ENCODE results near the gene VAT1L.

GRCh38 chr16:77897129-77897437 lies 108.7 kb downstream of the VAT1L start:
- TF ChIP-seq, protein P1, sequence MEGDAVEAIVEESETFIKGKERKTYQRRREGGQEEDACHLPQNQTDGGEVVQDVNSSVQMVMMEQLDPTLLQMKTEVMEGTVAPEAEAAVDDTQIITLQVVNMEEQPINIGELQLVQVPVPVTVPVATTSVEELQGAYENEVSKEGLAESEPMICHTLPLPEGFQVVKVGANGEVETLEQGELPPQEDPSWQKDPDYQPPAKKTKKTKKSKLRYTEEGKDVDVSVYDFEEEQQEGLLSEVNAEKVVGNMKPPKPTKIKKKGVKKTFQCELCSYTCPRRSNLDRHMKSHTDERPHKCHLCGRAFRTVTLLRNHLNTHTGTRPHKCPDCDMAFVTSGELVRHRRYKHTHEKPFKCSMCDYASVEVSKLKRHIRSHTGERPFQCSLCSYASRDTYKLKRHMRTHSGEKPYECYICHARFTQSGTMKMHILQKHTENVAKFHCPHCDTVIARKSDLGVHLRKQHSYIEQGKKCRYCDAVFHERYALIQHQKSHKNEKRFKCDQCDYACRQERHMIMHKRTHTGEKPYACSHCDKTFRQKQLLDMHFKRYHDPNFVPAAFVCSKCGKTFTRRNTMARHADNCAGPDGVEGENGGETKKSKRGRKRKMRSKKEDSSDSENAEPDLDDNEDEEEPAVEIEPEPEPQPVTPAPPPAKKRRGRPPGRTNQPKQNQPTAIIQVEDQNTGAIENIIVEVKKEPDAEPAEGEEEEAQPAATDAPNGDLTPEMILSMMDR (IDR thresholded peaks at IDR 0.05 in 8 of 11, conservative IDR thresholded peaks at IDR 0.05 in 3 of 11): no peak
- TF ChIP-seq POLR2A (IDR thresholded peaks at IDR 0.05) (no peak), POLR2AphosphoS5 (IDR thresholded peaks at IDR 0.05) (no peak)

Measured in spleen (tissue), 7 donors.